ENCODE measurements around the gene DCAF5.

The DCAF5 gene

GRCh38 chr14:69139743-69140142 lies 13.2 kb downstream of the DCAF5 start:
- no peak for DNase-seq (ENCODE audit: low spot score)

GRCh38 chr14:69137843-69138535 lies 14.9 kb downstream of the DCAF5 start:
- no peak for DNase-seq (ENCODE audit: low spot score)

GRCh38 chr14:69137416-69137815 lies 15.5 kb downstream of the DCAF5 start:
- DNase-seq (ENCODE audit: low spot score): no peak

- DNase-seq (ENCODE audit: low spot score): no peak
Measured at GRCh38 chr14:69135133-69135532, 17.8 kb downstream of the DCAF5 start.

- DNase-seq (ENCODE audit: low spot score): no peak
Measured at GRCh38 chr14:69133206-69134125, 19.5 kb downstream of the DCAF5 start.

GRCh38 chr14:69132513-69133181 lies 20.3 kb downstream of the DCAF5 start:
- DNase-seq (ENCODE audit: low spot score): no peak

GRCh38 chr14:69131176-69131575 lies 21.7 kb downstream of the DCAF5 start:
- DNase-seq (ENCODE audit: low spot score): no peak

- DNase-seq (ENCODE audit: low spot score): peak; percentile 70
Measured at GRCh38 chr14:69129264-69129880, 23.5 kb downstream of the DCAF5 start.

- no peak for DNase-seq (ENCODE audit: low spot score)
Measured at GRCh38 chr14:69118305-69118704, 34.6 kb downstream of the DCAF5 start.

- no peak for DNase-seq (ENCODE audit: low spot score)
Measured at GRCh38 chr14:69117020-69117767, 35.7 kb downstream of the DCAF5 start.

- DNase-seq (ENCODE audit: low spot score): no peak
Measured at GRCh38 chr14:69115407-69116185, 37.3 kb downstream of the DCAF5 start.

- no peak for DNase-seq (ENCODE audit: low spot score)
Measured at GRCh38 chr14:69114763-69115162, 38.2 kb downstream of the DCAF5 start.

GRCh38 chr14:69108358-69108757 lies 44.6 kb downstream of the DCAF5 start:
- DNase-seq (ENCODE audit: low spot score): no peak

GRCh38 chr14:69107407-69108003 lies 45.4 kb downstream of the DCAF5 start:
- DNase-seq (ENCODE audit: low spot score): peak; percentile 20

- DNase-seq (ENCODE audit: low spot score): no peak
Measured at GRCh38 chr14:69106451-69106850, 46.5 kb downstream of the DCAF5 start.

GRCh38 chr14:69105326-69105725 lies 47.6 kb downstream of the DCAF5 start:
- no peak for DNase-seq (ENCODE audit: low spot score)

- no peak for DNase-seq (ENCODE audit: low spot score)
Measured at GRCh38 chr14:69101331-69101826, 51.5 kb downstream of the DCAF5 start.

- DNase-seq (ENCODE audit: low spot score): no peak
Measured at GRCh38 chr14:69097974-69098373, 54.9 kb downstream of the DCAF5 start.

GRCh38 chr14:69096781-69097475 lies 56.0 kb downstream of the DCAF5 start:
- DNase-seq (ENCODE audit: low spot score): no peak
